Spleen (tissue), 11 donors: ENCODE results near the gene TAT. TPM values are rescaled to one million over a fixed set of nuclear protein-coding genes. Genes with fewer than 3 reads are reported as not detected.
"Not testable (repeated sequence)": the region's sequence is repeated elsewhere in the genome, so short reads cannot be mapped to it uniquely, and the experiment has no call there.

Experiments
- DNase-seq: peaks from one replicate; pipeline ENCODE4 v3.0.0-alpha.2; 2020
- H3K27ac ChIP-seq, 8 donors: fragments of 200-600 bp; sonication (generic) in 7 of 8; 1 replicate in 4 of 8; 2 replicates in 4 of 8; pipeline versions ENCODE4 v1.5.0 to v1.8.0; 2016 to 2021; ENCODE audit warnings: inconsistent platforms in 4 of 8, mild to moderate bottlenecking in 4 of 8, moderate library complexity in 1 of 8
- H3K27me3 ChIP-seq, 7 donors: fragments of 200-600 bp; sonication (generic) in 6 of 7; replicated peaks in 1 of 7; 1 replicate in 4 of 7; 2 replicates in 3 of 7; pipeline versions ENCODE4 v1.5.0 to v1.8.0; 2016 to 2021; ENCODE audit warnings: inconsistent platforms in 3 of 7, mild to moderate bottlenecking in 1 of 7
- H3K36me3 ChIP-seq, 6 donors: fragments of 200-600 bp; sonication (generic) in 5 of 6; 1 replicate in 4 of 6; 2 replicates in 2 of 6; pipeline versions ENCODE4 v1.5.0 to v1.8.0; 2016 to 2021; ENCODE audit warnings: inconsistent platforms in 2 of 6
- H3K4me1 ChIP-seq, 6 donors: fragments of 200-600 bp; sonication (generic) in 5 of 6; 1 replicate in 3 of 6; 2 replicates in 3 of 6; pipeline versions ENCODE4 v1.5.0 to v1.8.0; 2016 to 2021; ENCODE audit warnings: inconsistent platforms in 3 of 6
- H3K4me3 ChIP-seq, 8 donors: fragments of 200-600 bp; sonication (generic) in 7 of 8; 1 replicate in 4 of 8; 2 replicates in 4 of 8; pipeline versions ENCODE4 v1.5.0 to v1.8.0; 2016 to 2021; ENCODE audit warnings: inconsistent platforms in 4 of 8, mild to moderate bottlenecking in 4 of 8, moderate library complexity in 2 of 8
- H3K9me3 ChIP-seq, 8 donors: fragments of 200-600 bp; sonication (generic) in 7 of 8; 1 replicate in 4 of 8; 2 replicates in 4 of 8; pipeline versions ENCODE4 v1.5.0 to v1.8.0; 2016 to 2021; ENCODE audit warnings: inconsistent platforms in 4 of 8
- CTCF ChIP-seq, 11 experiments: fragments of 200-600 bp in 7 of 11; fragments of 450-650 bp in 4 of 11; sonication (generic) in 4 of 11; IDR thresholded peaks in 8 of 11; conservative IDR thresholded peaks in 3 of 11; 1 replicate in 7 of 11; 2 replicates in 4 of 11; pipeline versions ENCODE4 v1.4.0 to v1.8.0; 2016 to 2021; ENCODE audit warnings: antibody characterized with exemption in 11 of 11, inconsistent platforms in 4 of 11, mild to moderate bottlenecking in 1 of 11
- POLR2A ChIP-seq, 3 donors: fragments of 450-650 bp; IDR thresholded peaks; one replicate each; pipeline ENCODE4 v1.5.1; 2017; ENCODE audit warnings: antibody characterized with exemption in 3 of 3, mild to moderate bottlenecking in 1 of 3
- POLR2AphosphoS5 ChIP-seq, 3 donors: sonication (generic); formaldehyde crosslinking; IDR thresholded peaks; one replicate each; pipeline ENCODE4 v1.5.1; 2017; ENCODE audit warnings: antibody characterized with exemption in 3 of 3
- WGBS, 5 donors: extraction: QIAGEN DNeasy Blood & Tissue Kit in 3 of 5; methylation state at CpG; one replicate each; pipeline versions ENCODE4 v1.1.5 to v1.1.7; 2013 to 2018; 5-methylcytosine and 5-hydroxymethylcytosine counted together
- intact Hi-C: fragments of 100-400 bp; cut with DNase I; formaldehyde crosslinking; loops from one replicate; pipeline ENCODE4 v1.15.0; 2023; ENCODE audit warnings: low total_unique reads
- polyA plus RNA-seq, 3 donors: library from polyadenylated mRNA; stranded (reverse); fragments of 200-250 nt; gene quantifications; one replicate each; pipeline ENCODE4 v1.2.1, GENCODE V29; 2013
- total RNA-seq, 7 donors: library from RNA; depleted of rRNA in 3 of 7; stranded (reverse); fragments of >200 nt in 3 of 7; fragmentation: NEBNext Ultra II Directional in 4 of 7; extraction: Animal tissue kit (Norgen Biotek cat#: 25700) in 4 of 7; gene quantifications; one replicate each; pipeline versions ENCODE4 v1.1.0 to v1.2.1, GENCODE V29; 2016 to 2021
- donor health status: healthy with polysubstance abuse.
- donor health status: DM: no; HTN: no; CAD: no; lungs with moderate emphysema.
- donor health status: DM: no; HTN: no; CAD: no.
- donor health status: Bipolar disorder and iron deficiency.
- donor health status: healthy.
- donor health status: DM: no; HTN: no; CAD: no.
- donor health status: DM: yes; HTN: yes; CAD: no.

The TAT gene
- total and polyA plus RNA-seq, 10 donors, result 0.08 to 0.30 (median 0.16) TPM; not detected in 7

DNA sequence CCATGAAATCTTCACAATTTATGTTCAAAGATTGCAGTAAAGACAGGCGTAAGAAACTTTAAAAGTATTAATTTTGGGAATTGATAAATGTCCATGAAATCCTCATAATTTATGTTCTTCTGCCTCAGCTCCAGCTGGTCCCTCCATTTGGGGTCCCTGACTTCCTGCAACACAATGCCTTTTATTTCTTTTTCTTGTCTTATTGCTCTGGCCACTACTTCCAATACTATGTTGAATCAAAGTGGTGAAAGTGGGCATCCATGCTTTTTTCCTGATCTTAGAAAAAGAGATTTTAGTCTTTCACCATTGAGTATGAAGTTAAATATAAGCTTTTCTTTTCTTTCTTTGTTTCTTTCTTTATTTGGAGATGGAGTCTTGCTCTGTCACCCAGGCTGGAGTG is 14.3 kb downstream of the TAT start:
- DNase-seq, result no peak
- Histone ChIP-seq H3K27me3 (no peaks in the 10 kb centered on the region), H3K4me3 (no peak overlapping the region), H3K27ac (no peak overlapping the region), H3K4me1 (peaks cover 11 to 32% (median 25%) of the 10 kb centered on the region in 6 donors), H3K9me3 (peaks cover 7 to 29% (median 20%) of the 10 kb centered on the region in 8 donors), H3K36me3 (no peaks in the 10 kb centered on the region)
- TF ChIP-seq CTCF (IDR thresholded peaks at IDR 0.05 in 8 of 11, conservative IDR thresholded peaks at IDR 0.05 in 3 of 11) (no peak), POLR2A (IDR thresholded peaks at IDR 0.05) (no peak), POLR2AphosphoS5 (IDR thresholded peaks at IDR 0.05) (no peak)
- intact Hi-C loops, result no loop called here
- 89 to 100% (median 94%) methylated on average over 1 of the region's 1 CpG for WGBS, 5 donors

DNA sequence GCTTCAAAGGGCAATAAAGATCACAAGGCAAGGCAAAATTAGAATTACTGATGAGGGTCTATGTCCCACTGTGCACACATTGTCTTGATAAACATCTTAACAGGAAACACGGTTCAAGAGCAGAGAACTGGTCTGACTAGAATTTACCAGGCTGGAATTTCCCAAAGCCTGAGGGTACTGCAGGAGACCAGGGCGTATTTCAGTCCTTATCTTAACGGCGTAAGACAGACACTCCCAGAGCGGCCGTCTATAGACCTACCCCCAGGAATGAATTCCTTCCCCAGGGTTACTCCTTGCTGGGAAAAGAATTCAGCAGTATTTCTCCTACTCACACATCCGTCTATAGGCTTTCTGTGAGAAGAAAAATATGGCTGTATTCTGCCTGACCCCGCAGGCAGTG is 15.0 kb downstream of the TAT start:
- Histone ChIP-seq H3K9me3 (peaks cover 7 to 29% (median 20%) of the 10 kb centered on the region in 8 donors), H3K4me1 (peaks cover 11 to 32% (median 25%) of the 10 kb centered on the region in 6 donors)
- H3K27ac ChIP-seq, intact Hi-C loops, H3K4me3 ChIP-seq, H3K36me3 ChIP-seq, DNase-seq, H3K27me3 ChIP-seq: not testable (repeated sequence)
- 81 to 92% (median 87%) methylated on average over 8 of the region's 8 CpGs for WGBS, 5 donors

DNA sequence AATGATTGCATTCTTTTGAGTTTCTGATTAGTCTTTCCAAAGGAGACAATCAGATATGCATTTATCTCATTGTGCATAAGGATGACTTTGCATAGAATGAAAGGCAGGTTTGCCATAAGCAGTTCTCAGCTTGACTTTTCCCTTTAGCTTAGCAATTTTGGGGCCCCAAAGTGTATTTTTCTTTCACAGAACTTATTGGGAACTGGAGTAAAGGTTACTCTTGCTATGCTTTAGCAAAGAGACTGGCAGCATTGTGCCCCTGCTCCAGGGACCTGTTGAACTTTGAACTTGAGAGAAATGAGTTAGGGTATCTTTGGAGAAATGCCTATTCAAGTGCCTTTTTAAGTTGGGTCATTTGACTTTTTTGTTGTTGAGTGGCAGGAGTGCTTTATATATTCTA is 17.0 kb downstream of the TAT start:
- intact Hi-C loops, result no loop called here
- H3K27me3 ChIP-seq, result no peaks in the 10 kb centered on the region
- no peak for DNase-seq

DNA sequence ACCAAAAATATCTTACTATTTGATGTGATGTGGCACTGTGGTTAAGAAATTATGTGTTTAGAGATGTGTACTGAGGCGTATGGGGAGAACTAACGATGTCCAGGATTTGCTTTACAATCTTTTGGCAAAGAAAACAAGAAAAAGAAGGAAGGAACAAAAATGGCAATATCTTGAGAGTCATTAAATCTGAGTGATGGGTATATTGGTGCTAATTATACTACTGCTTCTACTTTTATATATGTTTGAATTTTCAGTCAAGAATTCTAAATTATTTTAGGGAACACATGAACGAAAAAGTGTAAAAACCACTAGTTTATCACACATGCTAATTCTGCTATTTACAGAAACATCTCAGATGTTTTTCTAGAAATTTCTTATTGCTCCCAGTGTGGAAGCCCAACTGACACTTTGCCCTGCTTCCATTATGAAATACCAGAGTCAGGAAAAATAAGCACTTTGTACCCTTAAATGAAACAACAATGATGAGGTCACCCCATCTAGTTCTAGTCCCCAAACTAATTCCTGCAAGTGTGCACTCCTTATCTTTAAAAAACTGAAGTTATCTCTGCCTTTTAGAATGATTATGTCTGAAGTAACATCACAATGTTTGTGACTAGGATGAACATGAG is 18.8 kb downstream of the TAT start:
- intact Hi-C loops, result no loop called here
- no peak for DNase-seq
- peaks cover 7 to 29% (median 19%) of the 10 kb centered on the region in 8 donors for H3K9me3 ChIP-seq
- WGBS, 5 donors, result 66 to 80% (median 70%) methylated on average over 3 of the region's 3 CpGs
- no peak for TF ChIP-seq POLR2A (IDR thresholded peaks at IDR 0.05)
- no peak for TF ChIP-seq POLR2AphosphoS5 (IDR thresholded peaks at IDR 0.05)
- TF ChIP-seq CTCF (IDR thresholded peaks at IDR 0.05 in 8 of 11, conservative IDR thresholded peaks at IDR 0.05 in 3 of 11), result no peak
- no peak overlapping the region for H3K4me3 ChIP-seq
- no peaks in the 10 kb centered on the region for H3K4me1 ChIP-seq
- no peaks in the 10 kb centered on the region for H3K27me3 ChIP-seq
- no peak overlapping the region for H3K27ac ChIP-seq
- H3K36me3 ChIP-seq, result no peaks in the 10 kb centered on the region

More for the DNA sequence above, 17.0 kb downstream of the TAT start:
- no peaks in the 10 kb centered on the region for H3K36me3 ChIP-seq
- peaks cover 7 to 29% (median 20%) of the 10 kb centered on the region in 8 donors for H3K9me3 ChIP-seq
- no peak for TF ChIP-seq CTCF (IDR thresholded peaks at IDR 0.05 in 8 of 11, conservative IDR thresholded peaks at IDR 0.05 in 3 of 11)
- no peak for TF ChIP-seq POLR2AphosphoS5 (IDR thresholded peaks at IDR 0.05)
- TF ChIP-seq POLR2A (IDR thresholded peaks at IDR 0.05), result no peak
- no peak overlapping the region for H3K27ac ChIP-seq
- H3K4me3 ChIP-seq, result no peak overlapping the region
- peaks cover 5 to 15% (median 10%) of the 10 kb centered on the region in 6 donors for H3K4me1 ChIP-seq
